KMS-11 (cell line): ENCODE results near the gene CCT8.

Experiments used
- H2AFZ ChIP-seq: fragments of 200-600 bp; sonication (generic); 2 replicates; pipeline ENCODE4 v1.6.1; 2016; ENCODE audit warnings: antibody characterized with exemption, mixed run types, low read depth
- H3K27ac ChIP-seq: fragments of 200-600 bp; sonication (generic); 2 replicates; pipeline ENCODE4 v1.6.1; 2016; ENCODE audit warnings: mild to moderate bottlenecking, mixed run types
- H3K27me3 ChIP-seq: fragments of 200-600 bp; sonication (generic); 2 replicates; pipeline ENCODE4 v1.6.1; 2017; ENCODE audit warnings: mild to moderate bottlenecking, low read depth, mixed run types, moderate library complexity; ENCODE audit not compliant: insufficient read depth
- H3K36me3 ChIP-seq: fragments of 200-600 bp; sonication (generic); 2 replicates; pipeline ENCODE4 v1.6.1; 2017; ENCODE audit warnings: mild to moderate bottlenecking, mixed run types; ENCODE audit not compliant: insufficient read depth
- H3K4me1 ChIP-seq: fragments of 200-600 bp; sonication (generic); 2 replicates; pipeline ENCODE4 v1.6.1; 2016; ENCODE audit warnings: mild to moderate bottlenecking, low read depth, mixed run types; ENCODE audit not compliant: poor library complexity, severe bottlenecking
- H3K4me2 ChIP-seq: fragments of 200-600 bp; sonication (generic); 2 replicates; pipeline ENCODE4 v1.7.0; 2016; ENCODE audit warnings: mild to moderate bottlenecking, mixed run types
- H3K4me3 ChIP-seq: fragments of 200-600 bp; sonication (generic); IDR thresholded peaks from 2 replicates; pipeline ENCODE4 v1.6.1; 2017; ENCODE audit warnings: low read depth, low read length, mixed read lengths; ENCODE audit not compliant: insufficient read depth
- H3K79me2 ChIP-seq: fragments of 200-600 bp; sonication (generic); 2 replicates; pipeline ENCODE4 v1.6.1; 2016; ENCODE audit warnings: low read depth, mixed run types; ENCODE audit not compliant: insufficient read depth
- H3K9ac ChIP-seq: fragments of 200-600 bp; sonication (generic); 2 replicates; pipeline ENCODE4 v1.6.1; 2016; ENCODE audit warnings: mild to moderate bottlenecking, mixed run types
- H4K20me1 ChIP-seq: fragments of 200-600 bp; sonication (generic); 2 replicates; pipeline ENCODE4 v1.6.1; 2016; ENCODE audit warnings: mild to moderate bottlenecking, mixed run types; ENCODE audit not compliant: insufficient read depth
- CTCF ChIP-seq: fragments of 200-600 bp; sonication (generic); conservative IDR thresholded peaks from 2 replicates; pipeline ENCODE4 v1.6.1; 2017; ENCODE audit warnings: low read depth, mild to moderate bottlenecking, antibody characterized with exemption, low read length, moderate library complexity, mixed read lengths

The CCT8 gene

GRCh38 chr21:29064850-29065481, 8.5 kb downstream of the CCT8 start:
- Histone ChIP-seq H3K27ac (peak overlapping the region; percentile 13; the same call in 1 of the 2 replicates), H3K36me3 (peaks cover 42% of the 10 kb centered on the region), H2AFZ (no peak overlapping the region), H3K4me1 (peaks cover 43% of the 10 kb centered on the region), H3K9ac (no peak overlapping the region), H3K4me2 (no peak overlapping the region; the same call in 1 of the 2 replicates), H3K27me3 (no peaks in the 10 kb centered on the region), H3K79me2 (peaks cover 22% of the 10 kb centered on the region), H3K4me3 (no peak overlapping the region), H4K20me1 (no peaks in the 10 kb centered on the region)
- TF ChIP-seq CTCF: no peak

DNA sequence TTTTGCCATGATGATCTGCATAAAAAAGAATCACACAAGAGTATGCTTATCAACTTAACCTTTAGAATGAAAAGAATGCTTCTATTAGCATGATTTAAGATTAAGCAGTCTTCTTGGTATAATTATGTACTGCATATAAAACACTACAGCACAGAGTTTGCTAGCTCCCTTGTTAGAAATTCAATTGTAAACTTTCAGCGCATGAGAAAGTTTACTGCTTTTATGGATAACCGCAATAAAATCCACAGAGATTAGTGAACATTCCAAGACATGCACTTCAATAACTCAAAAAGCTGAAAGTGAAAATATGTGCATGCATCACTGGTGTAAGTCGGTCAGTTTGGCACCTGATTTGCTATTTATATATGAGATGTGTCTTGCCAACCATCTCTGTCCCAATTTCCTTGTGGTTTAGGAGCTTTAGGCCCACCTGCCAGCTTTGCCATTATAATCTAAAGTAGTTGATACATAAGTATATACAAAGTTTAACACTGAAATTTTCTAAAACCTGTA, 16.9 kb downstream of the CCT8 start:
- Histone ChIP-seq H3K9ac (no peak overlapping the region), H3K36me3 (peaks cover 20% of the 10 kb centered on the region; the same call in 1 of the 2 replicates), H3K4me1 (no peaks in the 10 kb centered on the region), H3K4me3 (no peak overlapping the region), H3K79me2 (no peaks in the 10 kb centered on the region), H2AFZ (no peak overlapping the region), H3K27ac (no peak overlapping the region), H3K4me2 (no peak overlapping the region), H3K27me3 (no peaks in the 10 kb centered on the region), H4K20me1 (peaks cover 3% of the 10 kb centered on the region; the same call in 1 of the 2 replicates)
- no peak for TF ChIP-seq CTCF

DNA sequence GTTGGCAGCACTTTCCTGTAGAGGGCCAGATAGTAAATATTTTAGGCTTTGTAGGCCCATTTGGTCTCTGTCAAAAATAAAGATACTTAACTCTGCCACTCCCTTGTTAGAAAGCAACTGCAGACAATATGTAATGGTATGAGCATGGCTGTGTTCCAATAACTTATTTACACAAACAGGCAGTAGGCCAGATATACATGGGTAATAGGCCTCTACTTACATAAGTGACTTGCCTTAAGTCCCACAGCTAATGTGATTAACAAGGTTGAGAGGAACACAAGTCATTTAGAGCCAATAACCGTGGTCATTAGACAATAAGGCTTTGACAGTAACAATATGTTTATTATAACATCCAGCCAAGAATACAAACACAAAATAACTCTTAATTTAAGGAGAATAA, 17.4 kb downstream of the CCT8 start:
- H3K4me3 ChIP-seq: no peak overlapping the region
- H3K27ac ChIP-seq: no peak overlapping the region
- no peak overlapping the region for H3K4me2 ChIP-seq
- H2AFZ ChIP-seq: no peak overlapping the region
- H3K36me3 ChIP-seq: peaks cover 20% of the 10 kb centered on the region; the same call in 1 of the 2 replicates
- TF ChIP-seq CTCF: no peak
- no peaks in the 10 kb centered on the region for H3K4me1 ChIP-seq
- H4K20me1 ChIP-seq: peaks cover 3% of the 10 kb centered on the region; the same call in 1 of the 2 replicates
- H3K9ac ChIP-seq: no peak overlapping the region
- no peaks in the 10 kb centered on the region for H3K79me2 ChIP-seq
- H3K27me3 ChIP-seq: no peaks in the 10 kb centered on the region

DNA sequence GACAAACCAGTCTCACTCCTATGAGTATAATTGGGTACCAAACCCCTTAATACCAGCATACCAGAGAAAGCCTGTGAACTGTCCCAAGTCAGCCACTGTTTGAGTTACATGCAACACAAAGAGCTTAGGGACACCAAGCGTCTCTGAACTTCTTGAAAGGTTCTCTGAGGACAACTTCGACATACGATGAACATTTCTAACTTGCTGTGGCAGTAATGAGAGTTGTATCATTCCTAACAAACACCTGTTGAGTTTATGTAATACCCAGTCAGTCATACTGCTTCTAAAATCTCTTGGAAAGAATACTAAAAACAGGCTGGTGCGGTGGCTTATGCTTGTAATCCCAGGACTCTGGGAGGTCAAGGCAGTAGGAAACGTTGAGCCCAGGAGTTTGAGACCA, 18.4 kb downstream of the CCT8 start:
- Histone ChIP-seq H3K9ac (no peak overlapping the region), H2AFZ (no peak overlapping the region), H3K4me3 (no peak overlapping the region), H3K27ac (no peak overlapping the region), H3K79me2 (no peaks in the 10 kb centered on the region), H3K36me3 (peaks cover 15% of the 10 kb centered on the region; the same call in 1 of the 2 replicates), H3K4me1 (no peaks in the 10 kb centered on the region), H4K20me1 (peaks cover 3% of the 10 kb centered on the region; the same call in 1 of the 2 replicates), H3K27me3 (no peaks in the 10 kb centered on the region), H3K4me2 (no peak overlapping the region)
- TF ChIP-seq CTCF: no peak
